Skeletal muscle tissue (tissue), 4 donors: ENCODE results near the gene USP36. TPM values are rescaled to one million over a fixed set of nuclear protein-coding genes. Genes with fewer than 3 reads are reported as not detected.
"Not testable (repeated sequence)": the region's sequence is repeated elsewhere in the genome, so short reads cannot be mapped to it uniquely, and the experiment has no call there.

Source experiments
- H3K27ac ChIP-seq: one replicate; pipeline ENCODE4 v1.7.0; 2013; ENCODE audit warnings: mild to moderate bottlenecking, low read depth, low read length, inconsistent platforms
- H3K27me3 ChIP-seq, 3 donors: one replicate each; pipeline ENCODE4 v1.7.0; 2013; ENCODE audit warnings: low read length in 3 of 3; ENCODE audit not compliant: control insufficient read depth in 3 of 3, insufficient read depth in 3 of 3
- H3K36me3 ChIP-seq, 3 donors: one replicate each; pipeline ENCODE4 v1.7.0; 2013; ENCODE audit warnings: low read length in 3 of 3; ENCODE audit not compliant: control insufficient read depth in 3 of 3, insufficient read depth in 3 of 3
- H3K4me1 ChIP-seq, 3 donors: one replicate each; pipeline ENCODE4 v1.7.0; 2013; ENCODE audit warnings: low read length in 3 of 3, mild to moderate bottlenecking in 3 of 3; ENCODE audit not compliant: control insufficient read depth in 3 of 3, insufficient read depth in 3 of 3
- H3K4me3 ChIP-seq, 3 donors: one replicate each; pipeline ENCODE4 v1.7.0; 2013; ENCODE audit warnings: low read length in 3 of 3
- H3K9ac ChIP-seq, 3 donors: one replicate each; pipeline ENCODE4 v1.7.0; 2013; ENCODE audit warnings: low read length in 3 of 3, mild to moderate bottlenecking in 3 of 3, moderate library complexity in 2 of 3, low read depth in 1 of 3
- H3K9me3 ChIP-seq, 3 donors: one replicate each; pipeline ENCODE4 v1.7.0; 2013; ENCODE audit warnings: low read length in 3 of 3; ENCODE audit not compliant: control insufficient read depth in 3 of 3
- total RNA-seq: library from RNA; depleted of rRNA; stranded (reverse); fragments of >200 nt; gene quantifications from one replicate; pipeline ENCODE4 v1.2.3, GENCODE V29; 2014
- donor health status: Osteomylitis.

The USP36 gene
- total RNA-seq, 1 donor from 2014 or later = 25.6 TPM

DNA sequence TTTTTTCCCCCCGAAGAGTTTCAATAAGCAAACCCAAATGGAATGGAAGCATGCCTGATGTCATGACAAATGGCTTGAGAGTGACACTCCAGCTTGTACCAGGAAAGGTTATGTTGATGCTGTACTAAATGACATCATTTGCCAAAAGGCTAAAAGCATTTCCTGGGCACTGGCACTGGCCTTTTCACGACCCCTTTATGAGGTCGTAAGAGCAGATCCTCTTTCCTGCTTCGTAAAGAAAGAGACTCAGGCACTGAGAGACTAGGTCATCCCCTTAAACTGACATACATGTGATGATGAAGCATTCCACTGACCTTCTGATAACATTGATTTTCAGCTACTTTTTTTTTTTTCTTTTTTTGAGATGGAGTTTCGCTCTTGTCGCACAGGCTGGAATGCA, 31.9 kb upstream of the USP36 start:
- H3K27me3 ChIP-seq = no peaks in the 10 kb centered on the region
- H3K9ac ChIP-seq = no peak overlapping the region
- peaks cover 0 to 5% (median 2%) of the 10 kb centered on the region in 3 donors for H3K36me3 ChIP-seq
- H3K4me1 ChIP-seq = peaks cover 26 to 28% (median 28%) of the 10 kb centered on the region in 3 donors
- no peaks in the 10 kb centered on the region for H3K9me3 ChIP-seq
- no peak overlapping the region for H3K27ac ChIP-seq
- H3K4me3 ChIP-seq = no peak overlapping the region

DNA sequence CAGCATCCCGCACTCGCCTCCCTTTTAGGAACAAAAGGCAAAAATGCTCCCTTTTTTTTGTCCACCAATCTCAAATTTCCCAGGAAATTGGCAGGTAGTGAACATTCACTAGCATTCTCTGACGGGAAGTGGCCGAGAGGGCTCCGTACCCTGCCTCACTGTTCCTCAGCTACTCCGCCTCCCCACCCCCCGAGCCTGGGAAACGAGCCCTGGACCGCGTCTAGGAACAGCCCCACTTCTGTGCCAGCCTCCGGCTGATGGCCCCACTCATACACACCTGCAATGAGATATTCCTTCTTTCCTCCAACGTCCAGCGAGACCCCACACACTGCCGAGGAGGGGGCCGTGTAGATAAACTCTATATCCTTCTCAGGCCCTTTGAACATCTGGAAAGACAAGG, 30.0 kb upstream of the USP36 start:
- Histone ChIP-seq H3K4me3 (no peak overlapping the region), H3K4me1 (peaks cover 21 to 26% (median 26%) of the 10 kb centered on the region in 3 donors), H3K9ac (no peak overlapping the region), H3K27ac (no peak overlapping the region), H3K36me3 (peaks cover 0 to 6% (median 5%) of the 10 kb centered on the region in 3 donors), H3K27me3 (no peaks in the 10 kb centered on the region), H3K9me3 (no peaks in the 10 kb centered on the region)

GRCh38 chr17:78868391-78868790, 27.8 kb upstream of the USP36 start:
- Histone ChIP-seq H3K27ac (no peak overlapping the region), H3K9ac (no peak overlapping the region), H3K9me3 (no peaks in the 10 kb centered on the region), H3K4me1 (peaks cover 5 to 11% (median 9%) of the 10 kb centered on the region in 3 donors), H3K36me3 (peaks cover 0 to 6% (median 5%) of the 10 kb centered on the region in 3 donors), H3K27me3 (no peaks in the 10 kb centered on the region), H3K4me3 (no peak overlapping the region)

GRCh38 chr17:78867046-78867445, 26.4 kb upstream of the USP36 start:
- not testable (repeated sequence) for H3K9ac ChIP-seq, H3K36me3 ChIP-seq, H3K27ac ChIP-seq, H3K4me3 ChIP-seq, H3K9me3 ChIP-seq, H3K27me3 ChIP-seq
- H3K4me1 ChIP-seq = peaks cover 7 to 11% (median 9%) of the 10 kb centered on the region in 3 donors

- peak overlapping the region in 1 of 3 donors; percentile 58 for H3K9ac ChIP-seq
These were observed 25.2 kb upstream of the USP36 start for GRCh38 chr17:78865682-78866390.

DNA sequence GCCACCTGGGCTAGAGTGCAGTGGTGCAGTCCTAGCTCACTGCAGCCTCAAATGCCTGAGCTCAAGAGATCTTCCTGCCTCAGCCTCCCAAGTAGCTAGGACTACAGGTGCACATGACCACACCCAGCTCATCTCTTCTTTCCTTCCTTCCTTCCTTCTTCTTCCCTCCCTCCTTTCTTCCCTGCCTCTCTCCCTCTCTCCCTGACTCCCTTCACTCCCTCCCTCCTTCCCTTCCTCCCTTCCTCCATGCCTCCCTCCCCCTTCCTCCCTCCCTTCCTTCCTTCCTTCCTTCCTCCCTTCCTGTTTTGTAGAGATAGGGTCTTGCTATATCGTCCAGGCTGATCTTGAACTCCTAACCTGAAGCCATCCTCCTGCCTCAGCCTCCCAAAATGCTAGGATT, 23.5 kb upstream of the USP36 start:
- H3K27me3 ChIP-seq = no peaks in the 10 kb centered on the region
- H3K9ac ChIP-seq = no peak overlapping the region
- peaks cover 0 to 4% (median 0%) of the 10 kb centered on the region in 3 donors for H3K36me3 ChIP-seq
- no peak overlapping the region for H3K27ac ChIP-seq
- no peaks in the 10 kb centered on the region for H3K9me3 ChIP-seq
- no peak overlapping the region for H3K4me3 ChIP-seq
- peaks cover 7 to 14% (median 12%) of the 10 kb centered on the region in 3 donors for H3K4me1 ChIP-seq

More at GRCh38 chr17:78865682-78866390, 25.2 kb upstream of the USP36 start:
- H3K36me3 ChIP-seq = peaks cover 0 to 6% (median 4%) of the 10 kb centered on the region in 3 donors
- H3K4me1 ChIP-seq = peaks cover 7 to 14% (median 12%) of the 10 kb centered on the region in 3 donors
- no peaks in the 10 kb centered on the region for H3K27me3 ChIP-seq
- H3K27ac ChIP-seq = no peak overlapping the region
- no peak overlapping the region for H3K4me3 ChIP-seq
- H3K9me3 ChIP-seq = no peaks in the 10 kb centered on the region

- Histone ChIP-seq H3K9me3 (no peaks in the 10 kb centered on the region), H3K9ac (peak overlapping the region in 1 of 3 donors; percentile 34), H3K27ac (peak overlapping the region; percentile 70), H3K4me3 (no peak overlapping the region), H3K27me3 (no peaks in the 10 kb centered on the region), H3K36me3 (peaks cover 0 to 3% (median 0%) of the 10 kb centered on the region in 3 donors), H3K4me1 (peaks cover 7 to 14% (median 12%) of the 10 kb centered on the region in 3 donors)
These were observed 21.7 kb upstream of the USP36 start for GRCh38 chr17:78862073-78863023.

DNA sequence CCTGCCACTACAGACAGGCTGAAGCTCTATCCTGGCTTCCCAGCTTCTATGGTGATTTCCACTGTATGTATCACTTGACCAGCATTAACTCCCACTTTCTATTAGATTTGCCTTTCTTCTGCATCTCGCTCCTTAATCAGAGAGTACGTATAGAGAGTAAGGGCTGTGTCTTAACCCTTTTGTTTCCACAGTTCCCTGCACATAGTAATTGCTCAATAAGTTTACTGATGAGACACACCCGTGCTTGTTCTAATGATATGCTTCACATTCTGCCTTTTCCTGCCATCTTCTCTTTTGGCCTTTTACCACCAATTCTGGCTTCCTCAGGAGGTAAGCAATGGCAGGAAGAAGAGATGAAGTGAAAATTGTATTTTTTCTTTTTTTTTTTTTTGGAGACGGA, 20.6 kb upstream of the USP36 start:
- Histone ChIP-seq H3K27ac (peak overlapping the region; percentile 70), H3K9ac (no peak overlapping the region), H3K36me3 (peaks cover 0 to 10% (median 0%) of the 10 kb centered on the region in 3 donors), H3K9me3 (no peaks in the 10 kb centered on the region), H3K27me3 (no peaks in the 10 kb centered on the region), H3K4me1 (peaks cover 6 to 14% (median 12%) of the 10 kb centered on the region in 3 donors), H3K4me3 (no peak overlapping the region)

- Histone ChIP-seq H3K27me3 (no peaks in the 10 kb centered on the region), H3K9me3 (no peaks in the 10 kb centered on the region), H3K9ac (no peak overlapping the region), H3K36me3 (peaks cover 3 to 12% (median 3%) of the 10 kb centered on the region in 3 donors), H3K4me1 (peaks cover 3 to 7% (median 5%) of the 10 kb centered on the region in 3 donors), H3K27ac (no peak overlapping the region), H3K4me3 (no peak overlapping the region)
These were observed 18.4 kb upstream of the USP36 start for GRCh38 chr17:78859051-78859450.
